Right renal pelvis (tissue), 4 donors: Measurements from ENCODE around the gene ABCD4. TPM values are rescaled to one million over a fixed set of nuclear protein-coding genes. Genes with fewer than 3 reads are reported as not detected.
"Not testable (repeated sequence)": the region's sequence is repeated elsewhere in the genome, so short reads cannot be mapped to it uniquely, and the experiment has no call there.

Experiments
- DNase-seq, 4 donors: peaks; one replicate each; pipeline ENCODE4 v3.0.0-alpha.2; 2013; ENCODE audit warnings: low read depth in 4 of 4, low spot score in 3 of 4, missing footprints in 1 of 4
- polyA plus RNA-seq, 4 donors: library from polyadenylated mRNA; unstranded; fragments of 120-200 nt; gene quantifications; one replicate each; pipeline ENCODE4 v1.2.1, GENCODE V29; 2013; ENCODE audit not compliant: insufficient read length in 4 of 4

Gene ABCD4
- 100 to 1,000 TPM in 1 of 4 donors, 10 to 100 TPM in 3; 89.2 to 102 (median 94.6) TPM for polyA plus RNA-seq

- peak; percentile 81 to 87 (median 83) for DNase-seq
Observed at GRCh38 chr14:74302634-74303569, at the start of gene ABCD4. ABCD4 (minus strand) TSS chr14:74302934; CDS start chr14:74302912, 22 bp downstream.

- DNase-seq: no peak
Observed at GRCh38 chr14:74350928-74351323, 48.2 kb upstream of the ABCD4 start.

- DNase-seq: no peak
Observed at GRCh38 chr14:74350211-74350927, 47.6 kb upstream of the ABCD4 start.

- DNase-seq: no peak
Observed at GRCh38 chr14:74349757-74350156, 47.0 kb upstream of the ABCD4 start.

- DNase-seq: no peak
Observed at GRCh38 chr14:74348735-74349463, 46.2 kb upstream of the ABCD4 start.

- DNase-seq: no peak
Observed at GRCh38 chr14:74348241-74348734, 45.6 kb upstream of the ABCD4 start, which contains the start of gene VRTN. VRTN (plus strand) TSS chr14:74348471; CDS start chr14:74356784, 8,313 bp downstream.

DNA sequence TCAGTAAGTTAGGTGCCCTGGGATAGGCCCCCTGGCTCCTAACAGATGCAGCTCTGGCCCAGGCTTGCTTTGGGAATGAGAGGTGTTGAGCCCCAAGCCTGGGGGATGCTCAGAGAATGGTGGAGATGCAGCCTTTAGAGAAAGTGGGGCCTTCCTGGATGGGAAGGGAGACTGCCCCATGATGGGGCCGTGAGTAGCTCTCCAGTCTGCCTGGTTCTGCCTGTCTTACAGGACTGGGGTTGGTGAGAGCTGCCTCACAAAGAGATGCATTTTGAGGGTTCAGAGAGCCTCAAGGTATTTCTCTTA, 45.0 kb upstream of the ABCD4 start:
- no peak for DNase-seq

DNA sequence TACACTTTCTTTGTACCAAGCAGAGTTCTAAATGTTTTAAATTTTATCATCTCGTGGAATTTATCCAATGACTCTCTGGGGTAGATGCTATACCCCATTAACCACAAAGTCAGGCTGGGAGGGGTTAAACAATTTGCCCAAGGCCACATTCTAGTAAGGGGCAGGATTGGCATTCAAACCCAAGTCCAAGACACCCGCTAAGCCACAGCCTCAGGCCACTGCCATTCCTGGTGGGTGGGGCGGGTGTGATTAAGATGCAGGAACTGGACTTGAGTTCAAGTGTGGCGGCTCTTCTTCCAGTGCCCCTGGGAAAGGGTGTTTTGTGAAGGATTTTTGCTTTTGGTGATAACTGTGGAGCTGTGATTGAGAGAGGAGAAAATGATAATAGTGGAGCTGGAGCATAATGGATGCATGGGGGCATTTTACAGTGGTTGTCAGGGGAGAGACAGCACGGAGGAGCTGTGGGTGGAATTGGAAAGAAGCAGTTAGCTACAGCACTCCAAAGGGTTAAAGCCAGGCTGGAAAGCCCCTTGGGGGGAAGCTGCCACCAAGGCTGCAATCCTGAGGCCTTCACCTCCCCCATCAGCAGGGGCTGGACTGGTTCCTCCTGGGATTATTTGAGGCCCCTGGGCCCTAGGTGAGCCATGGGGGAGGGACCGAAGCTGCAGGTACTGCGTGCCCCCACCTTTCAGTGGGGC, 44.5 kb upstream of the ABCD4 start:
- no peak for DNase-seq

DNA sequence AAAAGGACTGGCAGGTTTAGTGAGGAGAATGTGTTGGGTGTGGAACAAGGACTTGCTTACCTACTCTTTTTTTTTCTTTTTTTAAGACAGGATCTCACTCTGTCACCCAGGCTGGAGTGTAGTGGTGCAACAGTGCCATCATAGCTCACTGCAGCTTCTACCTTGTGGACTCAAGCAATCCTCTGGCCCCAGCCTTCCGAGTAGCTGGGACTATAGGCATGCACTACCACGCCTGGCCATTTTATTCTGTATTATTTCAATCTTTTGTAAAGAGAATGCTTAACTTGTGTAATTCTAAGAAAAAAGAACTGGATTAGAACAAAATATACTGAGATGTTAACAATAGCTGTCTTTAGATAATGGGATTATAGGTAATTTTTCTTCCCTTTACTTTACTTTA, 43.6 kb upstream of the ABCD4 start:
- DNase-seq: no peak

DNA sequence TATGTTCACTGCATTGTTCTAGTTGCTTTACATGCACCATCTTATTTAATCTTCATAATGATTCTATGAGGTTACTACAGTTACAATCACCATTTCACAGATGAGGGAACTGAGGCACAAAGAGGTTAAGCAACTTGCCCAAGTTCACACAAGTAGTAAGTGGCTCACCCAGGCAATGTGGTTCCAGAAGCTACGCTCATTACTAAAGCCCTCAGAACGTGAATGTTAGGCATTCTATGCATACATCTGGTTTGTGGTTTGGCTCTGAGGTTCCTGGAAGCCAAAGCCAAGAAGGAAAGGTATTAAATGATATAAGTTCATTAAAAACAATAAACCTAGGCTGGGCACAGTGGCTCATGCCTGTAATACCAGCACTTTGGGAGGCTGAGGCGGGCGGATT, 31.2 kb upstream of the ABCD4 start:
- DNase-seq: no peak

DNA sequence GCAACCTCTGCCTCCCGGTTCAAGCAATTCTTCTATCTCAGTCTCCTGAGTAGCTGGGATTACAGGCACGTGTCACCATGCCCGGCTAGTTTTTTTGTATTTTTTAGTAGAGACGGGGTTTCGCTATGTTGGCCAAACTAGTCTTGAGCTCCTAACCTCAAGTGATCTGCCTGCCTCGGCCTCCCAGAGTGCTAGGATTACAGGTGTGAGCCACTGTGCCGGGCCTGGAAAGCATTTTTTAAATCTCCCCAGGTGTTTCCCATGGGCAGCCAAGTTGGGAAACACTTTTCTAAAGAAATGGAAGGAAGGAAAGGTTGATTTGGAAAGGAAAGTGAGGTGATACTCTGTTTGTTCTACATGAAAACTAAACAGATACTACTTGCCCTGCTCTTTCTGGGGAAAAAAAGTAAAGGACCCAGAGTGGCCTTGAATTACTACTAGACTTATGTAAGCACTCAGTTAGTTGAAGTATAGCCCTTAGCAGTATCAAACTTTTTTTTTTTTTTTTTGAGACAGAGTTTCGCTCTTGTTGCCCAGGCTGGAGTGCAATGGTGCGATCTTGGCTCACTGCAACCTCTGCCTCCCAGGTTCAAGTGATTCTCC, 27.3 kb upstream of the ABCD4 start:
- DNase-seq: not testable (repeated sequence)

- DNase-seq: peak in 3 of 4 donors; percentile 20 to 44 (median 38)
Observed at GRCh38 chr14:74326369-74327152, 23.8 kb upstream of the ABCD4 start.

GRCh38 chr14:74325446-74325845, 22.7 kb upstream of the ABCD4 start:
- DNase-seq: no peak

DNA sequence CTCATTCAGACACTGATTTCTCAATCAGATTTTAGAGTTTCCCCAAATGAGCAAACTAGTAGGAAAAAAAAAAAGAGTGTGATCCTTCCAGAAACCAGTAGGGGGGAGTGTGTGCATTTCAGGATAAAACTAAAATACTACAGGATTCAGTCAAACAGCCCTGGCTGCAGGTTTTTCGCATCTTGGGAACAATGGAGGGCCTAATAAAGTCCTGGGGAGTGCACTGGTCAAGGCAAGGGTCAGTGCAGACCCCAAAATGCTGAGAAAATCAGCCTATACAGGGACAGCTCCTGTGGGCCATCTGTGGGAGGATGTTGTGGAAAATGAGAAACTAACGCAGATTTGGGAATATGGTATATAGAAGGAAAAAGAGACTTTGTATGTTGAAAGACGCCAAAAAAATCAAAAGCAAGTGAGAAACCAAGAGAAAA, 22.2 kb upstream of the ABCD4 start:
- DNase-seq: peak in 2 of 4 donors; percentile 14 to 26

DNA sequence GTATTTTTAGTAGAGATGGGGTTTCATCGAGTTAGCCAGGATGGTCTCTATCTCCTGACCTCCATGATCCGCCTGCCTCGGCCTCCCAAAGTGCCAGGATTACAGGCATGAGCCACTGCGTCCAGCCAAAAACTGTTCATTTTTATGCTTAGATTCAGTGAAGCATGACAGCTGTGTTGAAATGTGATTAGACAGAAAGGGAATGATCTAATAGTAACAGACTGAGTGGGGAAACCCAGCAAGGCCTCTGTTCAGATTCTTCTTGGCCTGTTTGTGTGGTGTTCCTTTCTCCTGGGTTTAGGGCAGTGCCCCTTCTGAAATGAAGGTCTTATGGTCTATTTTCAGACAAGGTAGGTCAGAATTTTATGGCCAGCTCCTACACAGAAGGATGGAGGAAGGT, 11.8 kb upstream of the ABCD4 start:
- DNase-seq: no peak

GRCh38 chr14:74313601-74314000, 10.9 kb upstream of the ABCD4 start:
- DNase-seq: no peak

DNA sequence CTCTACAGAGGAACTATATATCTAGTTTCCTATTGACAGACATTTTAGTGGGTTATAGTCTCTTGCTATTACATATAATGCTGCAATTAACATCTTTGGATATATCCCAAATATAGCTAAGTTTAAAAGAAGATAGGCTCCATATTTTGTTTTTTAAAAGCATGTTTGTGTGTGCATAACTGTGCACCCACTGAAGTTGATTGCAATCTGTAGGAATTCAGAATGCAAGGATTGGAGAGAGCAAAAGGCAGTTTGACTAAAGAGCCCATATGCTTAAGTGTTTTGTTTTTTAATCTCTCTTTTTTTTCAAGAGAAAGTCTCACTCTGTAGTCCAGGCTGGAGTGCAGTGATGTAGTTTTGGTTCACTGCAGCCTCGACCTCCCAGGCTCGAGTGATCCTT, 9.4 kb upstream of the ABCD4 start:
- DNase-seq: no peak

- DNase-seq: no peak
Observed at GRCh38 chr14:74309125-74310022, 6.6 kb upstream of the ABCD4 start.
